NCI-H2171 (cell line): ENCODE results near the gene TOMM22.
"Not testable (repeated sequence)": the region's sequence is repeated elsewhere in the genome, so short reads cannot be mapped to it uniquely, and the experiment has no call there.

Experiments
- DNase-seq: peaks from one replicate; lab custom pipeline; 2025; lab: John Stamatoyannopoulos, UW

The TOMM22 gene

GRCh38 chr22:38681582-38682335 is at the start of gene TOMM22:
Gene TOMM22 (plus strand): TSS chr22:38681957. CDS start chr22:38681979, 22 bp downstream.
- DNase-seq: peak; percentile 81

GRCh38 chr22:38632528-38632927 is 49.2 kb upstream of the TOMM22 start:
- no peak for DNase-seq

GRCh38 chr22:38638216-38638615 is 43.5 kb upstream of the TOMM22 start:
- no peak for DNase-seq

DNA sequence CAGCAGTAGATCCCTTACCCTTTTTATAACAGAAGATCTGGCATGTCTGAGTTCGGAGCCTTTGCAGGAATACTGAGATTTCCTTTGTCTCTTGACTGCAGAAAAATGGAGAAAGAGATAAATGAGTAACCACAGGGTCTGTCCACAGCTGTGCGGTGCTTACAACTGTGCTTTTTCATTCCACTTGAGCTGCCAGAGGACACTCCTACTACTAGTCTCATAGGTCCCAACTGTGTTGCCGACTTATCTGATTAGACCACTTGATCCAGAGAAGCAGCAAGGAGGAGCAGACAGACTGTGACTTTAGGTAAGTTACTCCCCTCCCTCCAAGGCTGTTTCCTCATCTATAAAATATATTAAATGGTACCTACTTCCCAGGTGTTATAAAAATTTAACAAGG is 43.0 kb upstream of the TOMM22 start:
- no peak for DNase-seq

GRCh38 chr22:38641476-38642040 is 40.2 kb upstream of the TOMM22 start:
- DNase-seq: no peak

DNA sequence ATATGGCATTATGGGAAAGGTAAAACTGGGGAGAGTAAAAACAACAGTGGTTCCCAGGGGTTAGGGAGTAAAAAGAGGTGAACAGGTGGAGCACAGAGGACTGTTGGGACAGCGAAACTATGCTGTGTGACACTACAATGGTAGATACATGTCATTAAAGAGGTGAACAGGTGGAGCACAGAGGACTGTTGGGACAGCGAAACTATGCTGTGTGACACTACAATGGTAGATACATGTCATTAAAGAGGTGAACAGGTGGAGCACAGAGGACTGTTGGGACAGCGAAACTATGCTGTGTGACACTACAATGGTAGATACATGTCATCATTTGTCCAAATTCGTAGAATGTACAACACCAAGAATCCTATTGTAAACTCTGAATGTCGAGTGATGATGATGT is 37.5 kb upstream of the TOMM22 start:
- not testable (repeated sequence) for DNase-seq

- DNase-seq: no peak
Measured at GRCh38 chr22:38645430-38645829, 36.3 kb upstream of the TOMM22 start.

GRCh38 chr22:38649841-38650522 is 31.8 kb upstream of the TOMM22 start:
- no peak for DNase-seq

- DNase-seq: no peak
Measured at GRCh38 chr22:38652859-38653258, 28.9 kb upstream of the TOMM22 start.

DNA sequence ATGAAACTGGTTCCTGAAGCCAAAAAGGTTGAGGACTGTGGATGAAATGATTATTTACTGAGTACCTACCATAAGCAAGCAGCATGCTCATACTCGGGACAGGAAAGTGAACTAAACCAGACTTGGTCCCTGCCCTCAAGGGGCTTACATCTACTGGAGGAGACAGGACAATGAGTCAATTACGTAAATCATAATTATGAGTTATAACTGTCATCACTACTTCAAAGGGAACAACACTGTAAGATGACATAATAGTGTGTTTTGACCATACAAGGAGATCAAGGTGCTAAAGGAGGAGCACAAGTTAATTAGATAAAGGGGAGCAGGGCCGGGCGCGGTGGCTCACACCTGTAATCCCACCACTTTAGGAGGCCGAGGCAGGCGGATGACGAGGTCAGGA is 28.0 kb upstream of the TOMM22 start:
- DNase-seq: no peak

DNA sequence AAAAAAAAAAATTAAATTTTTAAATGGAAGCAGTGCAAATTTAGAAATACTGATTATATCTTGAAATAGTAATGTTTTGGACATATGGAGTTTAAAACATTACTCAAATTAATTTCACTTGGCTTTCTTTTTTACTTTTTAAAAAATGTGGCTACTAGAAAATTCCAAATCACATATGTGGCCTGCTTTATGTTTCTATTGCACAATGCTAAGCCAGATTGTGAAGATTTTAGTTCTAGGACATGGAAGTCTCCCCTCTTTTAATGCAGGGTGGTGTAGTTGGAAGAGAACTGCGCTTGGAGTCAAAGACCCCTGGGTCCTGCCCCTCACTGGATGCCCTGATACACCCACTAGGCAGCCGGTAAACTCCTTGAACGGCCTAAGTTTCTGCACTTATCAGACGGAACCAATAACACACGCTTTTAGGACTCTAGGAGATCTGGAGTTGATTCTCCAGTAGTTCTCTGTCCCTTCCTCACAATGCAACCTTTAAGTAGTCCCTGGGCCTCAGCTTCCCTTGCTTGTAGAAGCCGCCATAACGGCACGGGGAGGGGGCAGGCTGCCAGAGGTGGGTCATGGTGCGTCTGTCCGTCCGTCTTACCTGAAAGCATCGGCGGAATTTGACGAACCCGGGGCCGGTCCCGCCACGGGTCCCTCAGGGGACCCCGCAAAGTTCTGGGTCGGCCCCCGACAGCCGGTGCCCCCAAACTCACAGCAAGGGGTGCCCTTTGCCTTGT is 26.1 kb upstream of the TOMM22 start:
- DNase-seq: peak; percentile 8

DNA sequence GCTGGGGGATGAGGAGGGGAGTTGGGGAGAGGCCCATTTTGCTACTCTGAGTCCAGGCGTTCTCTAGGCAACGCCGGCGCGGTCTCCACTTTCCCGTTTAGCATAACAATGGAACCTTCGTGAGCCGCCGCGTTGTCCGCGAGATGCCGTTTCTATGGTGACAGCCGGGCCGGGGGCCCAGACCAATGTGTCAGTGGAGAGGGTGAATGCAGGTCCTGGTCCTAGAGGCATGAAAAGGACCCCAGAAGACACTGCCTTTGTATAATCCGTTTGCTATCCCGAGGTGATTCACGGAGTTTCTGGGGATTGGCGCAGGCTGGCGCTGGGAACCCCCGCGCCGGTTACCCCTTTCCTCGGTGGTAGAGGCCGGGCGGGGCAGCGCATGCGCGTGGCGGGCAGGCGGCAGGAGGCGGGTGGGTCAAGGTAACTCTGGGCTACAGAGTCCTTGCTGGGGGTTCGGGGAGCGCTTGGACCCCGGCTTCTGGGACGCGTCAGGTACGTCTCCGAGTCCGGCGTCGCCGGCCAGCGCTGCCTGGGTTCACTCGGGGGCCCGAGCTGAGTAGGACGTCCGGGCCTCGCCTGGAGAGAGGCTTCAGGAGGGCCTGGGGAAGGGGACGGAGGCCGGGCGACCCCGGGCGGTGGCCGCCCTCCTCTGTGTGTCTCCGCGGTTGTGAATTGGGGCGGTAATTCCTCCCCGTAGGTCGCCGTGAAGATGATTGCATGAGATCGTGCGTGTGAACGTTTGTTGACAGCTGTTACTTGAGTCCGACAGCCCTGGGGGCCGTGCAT is 25.3 kb upstream of the TOMM22 start, which contains the start of the genes CBY1 and FAM227A:
Gene CBY1 (plus strand): TSS at position 383 of the 789 bp plus-strand sequence. CDS start 11,417 bp downstream, outside the sequence.
Gene FAM227A (minus strand): TSS at position 137 of the 789 bp plus-strand sequence. CDS start 6,224 bp downstream, outside the sequence.
- DNase-seq: peak; percentile 81

- DNase-seq: no peak
Measured at GRCh38 chr22:38657045-38657909, 24.5 kb upstream of the TOMM22 start.

GRCh38 chr22:38674888-38675287 is 6.9 kb upstream of the TOMM22 start:
- DNase-seq: no peak

DNA sequence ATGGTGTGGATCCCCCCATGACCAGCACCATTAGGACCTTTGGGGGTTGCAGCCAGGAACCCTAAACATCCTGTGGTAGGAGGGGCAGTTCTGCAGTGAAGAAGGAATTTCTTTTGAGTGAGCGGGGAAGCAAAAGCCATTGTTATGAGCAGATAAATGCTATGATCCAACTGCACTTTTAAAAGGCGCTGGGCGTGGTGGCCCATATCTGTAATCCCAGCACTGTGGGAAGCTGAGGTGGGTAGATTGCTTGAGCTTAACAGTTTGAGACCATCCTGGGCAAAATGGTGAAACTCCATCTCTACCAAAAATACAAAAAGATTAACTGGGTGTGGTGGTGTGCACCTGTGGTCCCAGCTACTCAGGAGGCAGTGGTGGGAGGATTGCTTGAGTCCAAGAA is 5.9 kb upstream of the TOMM22 start:
- DNase-seq: no peak

DNA sequence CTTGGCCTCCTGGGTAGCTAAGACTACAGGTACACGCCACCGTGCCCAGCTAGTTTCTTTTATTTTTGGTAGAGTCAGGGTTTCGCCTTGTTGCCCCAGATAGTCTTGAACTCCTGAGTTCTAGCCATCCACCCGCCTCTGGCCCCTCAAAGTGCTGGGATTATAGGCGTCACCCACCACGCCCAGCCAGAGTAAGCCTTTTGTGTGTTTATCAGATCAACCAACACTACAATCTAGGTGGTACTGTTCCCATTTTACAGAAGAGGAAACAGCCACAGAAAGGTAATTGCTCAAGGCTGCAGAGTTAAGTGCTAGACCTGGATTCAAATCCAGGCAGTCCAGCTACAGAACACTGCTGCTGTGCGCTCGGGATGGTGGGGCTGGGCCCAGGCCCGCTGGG is 3.1 kb downstream of the TOMM22 start:
- no peak for DNase-seq

DNA sequence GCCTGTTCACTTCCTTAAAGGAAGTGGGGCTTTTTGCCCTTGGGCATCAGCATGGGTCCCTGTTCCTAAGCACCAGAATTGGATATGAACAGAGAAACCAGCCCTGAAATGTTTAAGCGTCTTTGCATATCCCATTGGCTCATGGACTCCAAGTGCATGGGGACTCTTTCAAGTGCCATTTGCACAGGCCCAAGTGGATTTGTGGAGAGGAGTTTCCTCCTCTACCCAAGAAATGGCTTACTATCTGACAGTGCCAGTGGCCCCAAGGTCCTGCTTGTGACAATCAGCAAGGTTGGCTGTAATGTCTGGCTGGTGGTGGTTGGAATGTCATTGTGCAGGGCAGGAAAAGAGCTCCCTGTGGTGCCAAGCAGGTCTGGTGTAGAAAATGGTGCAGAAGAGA is 4.0 kb downstream of the TOMM22 start:
- DNase-seq: no peak

DNA sequence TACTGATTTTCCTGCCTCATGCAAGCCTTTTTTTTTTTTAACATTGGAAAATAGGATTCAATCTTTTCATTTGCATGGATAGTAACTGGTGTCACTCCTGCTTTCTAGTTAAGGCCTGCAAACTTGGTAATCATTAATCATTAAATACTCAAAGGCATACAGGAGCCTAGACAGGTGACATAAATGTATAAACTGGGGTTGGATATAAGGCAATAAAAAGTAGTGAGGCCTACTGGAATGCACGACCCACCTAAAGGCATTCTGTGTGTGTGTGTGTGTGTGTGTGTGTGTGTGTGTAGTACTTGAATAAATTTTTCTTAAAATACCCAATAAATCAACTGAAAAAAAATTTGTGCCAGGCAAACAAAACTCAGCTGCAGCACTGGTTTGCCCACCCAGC is 7.9 kb downstream of the TOMM22 start:
- DNase-seq: no peak

DNA sequence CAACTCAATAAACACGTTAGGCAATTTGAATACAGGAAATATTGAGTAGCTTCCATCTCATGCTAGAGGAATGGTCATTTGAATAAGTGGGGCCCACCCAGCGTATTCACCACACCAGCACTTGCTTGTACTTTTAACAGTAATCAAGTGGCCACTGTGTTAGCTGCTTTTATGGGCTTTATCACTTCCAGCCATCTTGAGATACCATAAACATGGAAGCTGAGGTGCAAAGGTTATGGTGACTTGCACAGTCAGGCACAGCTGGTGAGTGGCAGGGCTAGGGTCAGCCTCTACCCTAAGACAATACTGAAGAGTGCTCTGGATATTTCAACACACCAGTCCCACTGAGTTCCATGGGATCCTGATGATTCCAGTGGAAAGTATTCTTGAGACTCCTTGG is 12.3 kb downstream of the TOMM22 start:
- DNase-seq: no peak

DNA sequence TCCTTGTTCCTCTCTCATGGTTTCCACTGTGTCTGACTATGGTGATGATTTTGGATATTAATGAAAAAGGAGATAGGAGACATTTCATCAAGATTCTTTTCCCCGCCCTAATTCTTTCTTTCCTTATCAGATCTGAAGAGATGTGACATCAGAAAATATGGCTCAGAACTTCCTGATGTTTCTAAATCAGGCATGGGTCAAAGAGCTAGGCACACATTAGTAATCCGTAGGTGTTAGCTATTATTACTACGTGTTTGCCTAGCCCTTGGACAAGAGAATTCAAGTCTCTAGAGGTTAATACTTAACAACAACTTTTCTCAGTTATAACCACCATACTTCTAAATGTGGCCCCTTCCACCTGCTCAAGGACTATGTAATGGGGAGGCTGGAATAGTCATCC is 13.2 kb downstream of the TOMM22 start:
- no peak for DNase-seq
